Measurements from ENCODE around the gene HLA-E. TPM values are rescaled to one million over a fixed set of nuclear protein-coding genes. Genes with fewer than 3 reads are reported as not detected.
A peak's percentile ranks its signal among the peaks of the same experiment; 100 is the strongest.

HLA-E gene
- total RNA-seq, 6 donors from 2014 or later, result 553 to 1,296 (median 975) TPM

DNA sequence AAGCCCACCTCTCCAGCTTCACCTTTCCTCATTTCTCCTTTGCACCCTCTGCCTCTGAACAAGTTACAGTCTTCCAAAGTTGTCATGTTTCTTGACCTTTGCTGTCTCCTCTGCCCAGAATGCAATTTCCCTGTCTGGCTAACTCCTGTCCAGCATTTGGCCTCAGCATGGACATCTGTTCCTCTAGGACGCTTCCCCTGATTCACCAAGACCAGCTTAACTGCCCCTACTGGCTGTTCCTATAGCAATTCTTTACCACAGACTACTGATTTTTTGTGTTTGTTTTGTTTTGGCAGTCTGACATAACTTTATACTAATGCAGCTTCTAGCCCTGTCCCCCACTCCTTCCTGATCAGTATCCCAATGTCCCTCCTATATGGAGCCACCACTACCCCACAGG, 53.6 kb downstream of the HLA-E start:
- Histone ChIP-seq H3K36me3 (peaks cover 0 to 23% (median 14%) of the 10 kb centered on the region in 4 donors), H3K4me3 (no peak overlapping the region), H3K4me1 (peaks cover 22 to 26% (median 25%) of the 10 kb centered on the region in 4 donors), H3K9me3 (no peaks in the 10 kb centered on the region), H3K27ac (peak overlapping the region; percentile 60 to 88 (median 78)), H3K27me3 (no peaks in the 10 kb centered on the region)
- DNase-seq (no peak), ATAC-seq (ENCODE audit: low FRiP score in 2 of 2) (no peak)
- no peak for TF ChIP-seq POLR2AphosphoS5 (IDR thresholded peaks at IDR 0.05)
- no peak for TF ChIP-seq POLR2A (IDR thresholded peaks at IDR 0.05)
- no peak for TF ChIP-seq EP300 (IDR thresholded peaks at IDR 0.05)
- TF ChIP-seq, protein P1, sequence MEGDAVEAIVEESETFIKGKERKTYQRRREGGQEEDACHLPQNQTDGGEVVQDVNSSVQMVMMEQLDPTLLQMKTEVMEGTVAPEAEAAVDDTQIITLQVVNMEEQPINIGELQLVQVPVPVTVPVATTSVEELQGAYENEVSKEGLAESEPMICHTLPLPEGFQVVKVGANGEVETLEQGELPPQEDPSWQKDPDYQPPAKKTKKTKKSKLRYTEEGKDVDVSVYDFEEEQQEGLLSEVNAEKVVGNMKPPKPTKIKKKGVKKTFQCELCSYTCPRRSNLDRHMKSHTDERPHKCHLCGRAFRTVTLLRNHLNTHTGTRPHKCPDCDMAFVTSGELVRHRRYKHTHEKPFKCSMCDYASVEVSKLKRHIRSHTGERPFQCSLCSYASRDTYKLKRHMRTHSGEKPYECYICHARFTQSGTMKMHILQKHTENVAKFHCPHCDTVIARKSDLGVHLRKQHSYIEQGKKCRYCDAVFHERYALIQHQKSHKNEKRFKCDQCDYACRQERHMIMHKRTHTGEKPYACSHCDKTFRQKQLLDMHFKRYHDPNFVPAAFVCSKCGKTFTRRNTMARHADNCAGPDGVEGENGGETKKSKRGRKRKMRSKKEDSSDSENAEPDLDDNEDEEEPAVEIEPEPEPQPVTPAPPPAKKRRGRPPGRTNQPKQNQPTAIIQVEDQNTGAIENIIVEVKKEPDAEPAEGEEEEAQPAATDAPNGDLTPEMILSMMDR (IDR thresholded peaks at IDR 0.05), result no peak
- 63 to 75% methylated on average over 1 of the region's 1 CpG for WGBS, 2 donors

Other genes starting within 250 kb of the HLA-E start
- 10 to 100 TPM; 12.2 to 23.3 (median 16.2) TPM for gene TRIM39, start 162.6 kb upstream of the HLA-E start, total RNA-seq
- gene RPP21, start 144.4 kb upstream of the HLA-E start, total RNA-seq, result 10 to 100 TPM; 34.6 to 72.4 (median 45.5) TPM
- gene GNL1, start 67.0 kb downstream of the HLA-E start, total RNA-seq, result 10 to 100 TPM; 30.4 to 60.6 (median 51.2) TPM
- 10 to 100 TPM in 1 of 6 donors, 1 to 10 TPM in 5; 6.0 to 13.6 (median 7.0) TPM for gene PRR3, start 67.8 kb downstream of the HLA-E start, total RNA-seq
- gene ABCF1, start 81.9 kb downstream of the HLA-E start, total RNA-seq, result 10 to 100 TPM; 41.2 to 57.6 (median 52.9) TPM
- gene PPP1R10, start 127.7 kb downstream of the HLA-E start, total RNA-seq, result 10 to 100 TPM; 32.0 to 72.1 (median 50.7) TPM
- 10 to 100 TPM; 23.0 to 62.5 (median 45.7) TPM for gene MRPS18B, start 128.3 kb downstream of the HLA-E start, total RNA-seq
- gene ATAT1, start 137.4 kb downstream of the HLA-E start, total RNA-seq, result 10 to 100 TPM in 1 of 6 donors, 1 to 10 TPM in 5; 3.1 to 36.7 (median 6.2) TPM
- 10 to 100 TPM in 5 of 6 donors, 1 to 10 TPM in 1; 8.8 to 57.6 (median 15.2) TPM for gene C6orf136, start 157.6 kb downstream of the HLA-E start, total RNA-seq
- gene DHX16, start 183.5 kb downstream of the HLA-E start, total RNA-seq, result 10 to 100 TPM; 28.1 to 60.8 (median 31.8) TPM
- 100 to 1,000 TPM in 1 of 6 donors, 10 to 100 TPM in 5; 23.5 to 103 (median 60.8) TPM for gene PPP1R18, start 197.1 kb downstream of the HLA-E start, total RNA-seq
- gene NRM, start 201.5 kb downstream of the HLA-E start, total RNA-seq, result 10 to 100 TPM in 1 of 6 donors, 1 to 10 TPM in 5; 3.3 to 13.4 (median 7.2) TPM
- gene MDC1, start 227.8 kb downstream of the HLA-E start, total RNA-seq, result 10 to 100 TPM; 13.5 to 33.5 (median 24.2) TPM
- gene TUBB, start 230.8 kb downstream of the HLA-E start, total RNA-seq, result 100 to 1,000 TPM in 4 of 6 donors, 10 to 100 TPM in 2; 71.2 to 347 (median 149) TPM

All from upper lobe of left lung (tissue), 6 donors.